Psoas muscle (tissue), 8 donors: ENCODE data around the gene COL25A1. TPM values are rescaled to one million over a fixed set of nuclear protein-coding genes. Genes with fewer than 3 reads are reported as not detected.

ENCODE experiments used
- ATAC-seq, 4 donors: fragments of 200-7000 bp; cut with Tn5 transposase; one replicate each; pipeline ENCODE4 v1.9.1; 2020; ENCODE audit warnings: moderate library complexity in 3 of 4, mild to moderate bottlenecking in 2 of 4
- DNase-seq, 2 donors: peaks; one replicate each; pipeline ENCODE4 v3.0.0-alpha.2; 2020
- H3K27ac ChIP-seq: fragments of 200-600 bp; one replicate; pipeline ENCODE4 v1.8.0; 2022
- H3K27me3 ChIP-seq, 3 donors: fragments of 200-600 bp in 1 of 3; one replicate each; pipeline versions ENCODE4 v1.6.1 to v1.8.0; 2013 to 2022; ENCODE audit warnings: low read length in 2 of 3, mild to moderate bottlenecking in 2 of 3, moderate library complexity in 1 of 3; ENCODE audit not compliant: insufficient read depth in 3 of 3
- H3K36me3 ChIP-seq, 2 donors: fragments of 200-600 bp in 1 of 2; one replicate each; pipeline versions ENCODE4 v1.6.1 to v1.8.0; 2013 to 2022; ENCODE audit warnings: low read depth in 1 of 2, mild to moderate bottlenecking in 1 of 2, moderate library complexity in 1 of 2; ENCODE audit not compliant: insufficient read depth in 1 of 2
- H3K4me1 ChIP-seq: fragments of 200-600 bp; one replicate; pipeline ENCODE4 v1.8.0; 2022
- H3K4me3 ChIP-seq: fragments of 200-600 bp; one replicate; pipeline ENCODE4 v1.8.0; 2022; ENCODE audit warnings: mild to moderate bottlenecking
- H3K9me3 ChIP-seq: fragments of 200-600 bp; one replicate; pipeline ENCODE4 v1.8.0; 2022
- CTCF ChIP-seq: fragments of 200-600 bp; IDR thresholded peaks from one replicate; pipeline ENCODE4 v1.8.0; 2022; ENCODE audit warnings: antibody characterized with exemption
- WGBS, 3 donors: extraction: QIAGEN DNeasy Blood & Tissue Kit; methylation state at CpG; one replicate each; pipeline versions ENCODE4 v1.1.6 to v1.1.7; 2013; 5-methylcytosine and 5-hydroxymethylcytosine counted together
- intact Hi-C, 2 donors: fragments of 100-400 bp; cut with DNase I; formaldehyde crosslinking; loops; one replicate each; pipeline versions ENCODE4 v1.11.0 to v1.14.2; 2022
- polyA plus RNA-seq, 3 donors: library from polyadenylated mRNA; stranded (reverse); fragments of 200-250 nt; gene quantifications; one replicate each; pipeline ENCODE4 v1.2.3, GENCODE V29; 2013
- total RNA-seq, 4 donors: library from RNA; stranded (reverse); fragmentation: NEBNext Ultra II Directional in 2 of 4; extraction: Animal tissue kit (Norgen Biotek cat#: 25700) in 2 of 4; gene quantifications; one replicate each; pipeline versions ENCODE4 v1.2.1 to v1.2.4, GENCODE V29; 2021 to 2023
- donor health status: healthy with polysubstance abuse.
- donor health status: DM: no; HTN: no; CAD: no; lungs with moderate emphysema.
- donor health status: Bipolar disorder and iron deficiency.
- donor health status: healthy.
- donor health status: DM: yes; HTN: yes; CAD: no.
- donor health status: DM: no; HTN: no; CAD: no.
- donor health status: DM: no; HTN: no; CAD: no.
- donor health status: DM: yes; HTN: yes; CAD: no.

The COL25A1 gene
- total and polyA plus RNA-seq, 7 donors: 0.14 to 1.5 (median 0.36) TPM

DNA sequence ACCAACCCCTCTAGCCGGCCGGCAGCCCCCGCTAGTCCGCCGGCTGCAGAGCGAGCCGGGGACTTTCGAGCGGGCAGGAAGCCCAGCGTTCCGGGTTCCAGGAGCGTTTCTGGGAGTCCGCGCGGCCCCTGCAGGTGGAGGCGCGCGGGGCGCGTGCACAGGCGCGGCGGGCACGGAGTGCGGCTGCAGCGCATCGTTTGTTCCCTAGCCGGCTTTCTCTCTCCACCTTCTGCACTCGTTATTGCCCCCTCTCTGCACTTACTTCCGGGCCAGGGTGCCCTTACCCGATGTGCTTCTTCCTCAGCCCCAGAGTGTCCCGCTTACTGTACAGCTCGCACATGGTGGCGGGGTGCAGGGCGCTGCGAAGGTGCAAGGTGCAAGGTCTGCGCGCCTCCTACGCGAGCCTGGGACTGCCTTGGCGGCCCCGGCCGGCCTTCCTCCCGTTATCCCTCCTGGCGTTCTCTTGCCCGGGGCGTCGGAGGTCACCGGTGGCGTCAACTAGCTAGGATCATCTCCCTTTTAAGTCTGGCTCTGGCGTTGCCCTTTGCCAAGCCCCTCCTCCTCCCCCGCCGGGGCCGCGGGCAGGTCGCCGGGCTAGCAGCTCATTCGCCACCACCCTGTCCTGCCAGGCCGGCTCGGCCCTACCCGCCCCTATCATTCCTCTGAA, 539.8 kb downstream of the COL25A1 start, which contains the start of gene ETNPPL:
TSS of gene ETNPPL (minus strand) at position 495 of the 667 bp plus-strand sequence. CDS start at position 340, 155 bp downstream.
- ATAC-seq (peak; percentile 71 to 95 (median 84)), DNase-seq (peak; percentile 26 to 67)
- TF ChIP-seq CTCF: no peak
- peak within 1 kb of the TSS; percentile 73 for H3K4me3 ChIP-seq
- H3K36me3 ChIP-seq: no peaks in the 10 kb centered on the region
- H3K27ac ChIP-seq: no peak within 1 kb of the TSS
- 1% methylated on average over 58 to 61 of the region's 61 CpGs for WGBS, 3 donors
- no peaks in the 10 kb centered on the region for H3K9me3 ChIP-seq
- peaks cover 0 to 4% (median 0%) of the 10 kb centered on the region in 3 donors for H3K27me3 ChIP-seq
- no peaks in the 10 kb centered on the region for H3K4me1 ChIP-seq
- intact Hi-C loops: no loop called here

Other genes starting within 250 kb of the COL25A1 start
- gene SEC24B, start 131.2 kb upstream of the COL25A1 start, total RNA-seq: 10 to 100 TPM; 30.3 to 34.8 (median 32.7) TPM
- 10 to 100 TPM; 14.6 to 24.9 (median 16.2) TPM for gene SEC24B, start 131.2 kb upstream of the COL25A1 start, polyA plus RNA-seq